Activated CD8-positive, alpha-beta memory T cell treated with anti-CD3 and anti-CD28 coated beads, Interleukin-2, amount 50 U/mL, for 1 hour (primary cell): Measurements from ENCODE around the gene SLC9A4.

Experiments used
- DNase-seq: peaks from one replicate; pipeline ENCODE4 v3.0.0-alpha.2; 2020; ENCODE audit errors: extremely low read depth

The SLC9A4 gene

GRCh38 chr2:102498414-102498813 is 25.4 kb downstream of the SLC9A4 start:
- DNase-seq, result no peak

- DNase-seq, result no peak
Measured at GRCh38 chr2:102499558-102499957, 26.5 kb downstream of the SLC9A4 start.

DNA sequence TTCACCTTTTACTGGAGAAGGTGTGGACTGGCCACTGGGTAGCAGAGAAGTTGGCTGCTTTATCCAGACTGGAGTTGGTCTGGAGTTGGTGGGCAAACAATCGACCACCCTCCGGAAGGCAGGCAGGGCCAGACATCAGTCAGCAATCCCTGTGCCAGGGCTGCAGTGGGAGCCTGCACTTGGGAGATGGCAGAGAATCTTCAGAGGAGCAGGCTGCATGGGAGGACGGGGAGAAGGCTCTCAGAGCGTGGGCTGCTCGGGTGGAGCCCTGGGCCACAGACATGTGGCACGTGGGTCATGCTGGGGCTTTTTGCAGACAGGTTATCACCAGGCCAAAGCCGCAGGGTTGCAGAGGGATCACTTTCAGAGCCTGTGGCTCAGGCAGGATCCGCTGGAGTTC is 29.6 kb downstream of the SLC9A4 start:
- DNase-seq, result no peak

- no peak for DNase-seq
Measured at GRCh38 chr2:102504833-102505232, 31.8 kb downstream of the SLC9A4 start.

- DNase-seq, result no peak
Measured at GRCh38 chr2:102505290-102505689, 32.3 kb downstream of the SLC9A4 start.

GRCh38 chr2:102506743-102507142 is 33.7 kb downstream of the SLC9A4 start:
- DNase-seq, result no peak

DNA sequence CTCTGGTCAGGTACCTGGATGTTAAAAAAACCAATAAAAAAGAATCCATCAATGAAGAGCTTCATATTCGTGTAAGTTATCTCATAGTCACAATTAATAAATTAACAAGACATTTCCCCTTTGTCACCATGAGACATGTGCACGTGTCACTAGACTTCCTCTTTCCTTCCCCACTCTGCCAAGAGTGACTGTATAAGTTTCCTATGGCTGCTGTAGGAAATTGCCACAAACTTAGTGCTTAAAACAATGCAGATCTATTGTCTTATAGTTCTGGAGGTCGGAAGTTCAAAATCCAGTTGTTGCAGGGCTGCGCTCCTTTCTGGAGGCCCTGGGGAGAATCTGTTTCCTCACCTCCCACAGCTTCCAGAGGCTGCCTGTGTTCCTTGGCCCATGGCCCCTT is 35.8 kb downstream of the SLC9A4 start:
- no peak for DNase-seq

DNA sequence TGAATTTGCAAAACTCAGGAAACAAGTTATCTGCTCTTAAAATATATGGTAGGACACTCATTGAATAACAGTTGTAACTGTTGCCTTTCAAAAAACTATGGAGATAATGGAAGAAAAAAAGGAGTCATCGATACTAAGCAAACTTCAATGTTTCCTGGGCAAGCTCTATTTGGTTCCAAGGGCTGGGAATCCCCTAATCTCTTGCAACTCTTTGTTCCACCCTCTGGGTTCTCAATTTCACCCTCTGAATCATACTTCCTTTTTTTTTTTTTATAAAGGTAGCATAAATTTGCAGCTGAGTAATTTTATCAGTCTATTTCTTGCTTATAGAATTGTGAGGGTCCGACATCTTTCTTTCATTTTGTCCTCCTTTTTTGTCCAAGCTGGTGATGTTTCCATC is 36.7 kb downstream of the SLC9A4 start:
- DNase-seq, result no peak

- no peak for DNase-seq
Measured at GRCh38 chr2:102510791-102511575, 38.0 kb downstream of the SLC9A4 start.

DNA sequence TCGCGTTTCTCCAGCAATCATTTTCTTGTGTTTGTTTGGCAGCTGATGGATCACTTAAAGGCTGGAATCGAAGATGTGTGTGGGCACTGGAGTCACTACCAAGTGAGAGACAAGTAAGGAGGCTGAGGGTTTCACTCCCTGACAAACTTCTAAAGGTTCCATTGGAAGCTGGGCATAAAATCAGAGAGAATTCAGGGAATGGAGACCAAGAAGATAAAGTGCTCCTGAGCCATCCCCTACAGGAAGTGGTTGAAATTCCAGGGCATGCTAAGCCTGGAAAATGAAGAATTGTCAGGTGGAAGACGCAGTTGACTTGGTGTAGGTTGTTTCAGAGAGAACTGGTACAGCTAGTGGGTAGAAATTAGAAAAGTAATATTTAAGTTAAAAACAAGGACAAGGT is 39.1 kb downstream of the SLC9A4 start:
- no peak for DNase-seq

DNA sequence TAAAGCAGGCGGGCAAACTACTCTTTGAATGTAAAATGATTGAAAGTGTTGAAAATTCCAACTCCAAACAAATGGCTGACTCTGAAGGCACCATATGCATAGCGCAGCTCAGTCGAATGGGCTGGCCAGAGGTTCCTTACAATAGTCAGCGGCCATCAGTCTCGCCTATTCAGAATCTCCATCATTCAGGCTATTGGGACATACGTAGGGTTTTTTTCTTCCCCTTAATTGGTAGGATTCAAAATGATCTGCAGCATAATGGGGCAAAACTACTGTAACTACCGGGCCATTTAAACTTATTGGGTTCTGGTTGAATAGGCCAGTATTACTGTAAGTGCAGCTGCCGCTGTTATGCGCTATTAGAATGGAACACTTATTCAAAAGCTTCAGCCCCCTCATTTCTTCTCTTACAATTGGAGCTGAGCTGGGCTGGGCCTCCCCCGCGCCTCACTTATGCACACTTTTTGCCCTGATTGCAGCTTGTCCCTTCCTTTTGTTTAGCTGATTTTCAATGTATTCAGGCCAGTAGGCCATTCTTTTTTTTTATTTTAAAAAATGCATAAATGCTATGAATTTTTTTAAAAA is 40.4 kb downstream of the SLC9A4 start:
- no peak for DNase-seq

- DNase-seq, result no peak
Measured at GRCh38 chr2:102514061-102514785, 41.2 kb downstream of the SLC9A4 start.

- DNase-seq, result no peak
Measured at GRCh38 chr2:102515851-102516250, 42.8 kb downstream of the SLC9A4 start.

GRCh38 chr2:102518170-102518569 is 45.1 kb downstream of the SLC9A4 start:
- DNase-seq, result no peak

DNA sequence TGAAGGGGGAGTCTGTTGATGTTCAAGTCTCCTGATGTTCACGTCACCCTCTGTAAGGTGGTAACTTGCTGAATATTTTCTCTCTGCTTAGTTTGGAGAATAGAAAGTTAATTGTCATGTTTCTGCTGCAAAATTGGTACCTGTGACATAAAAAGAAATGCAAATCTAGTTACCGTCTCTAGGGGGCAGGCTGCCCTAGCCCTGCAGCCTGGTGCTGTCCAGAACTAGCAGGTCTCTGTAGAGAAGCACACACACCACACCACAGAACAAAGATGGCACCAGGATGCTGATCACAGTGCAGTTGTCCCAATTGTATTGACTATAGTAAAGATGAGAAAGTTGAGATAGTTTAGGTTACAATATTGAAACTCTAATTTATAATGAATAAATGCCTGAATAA is 47.0 kb downstream of the SLC9A4 start:
- no peak for DNase-seq

- DNase-seq, result no peak
Measured at GRCh38 chr2:102520801-102521200, 47.8 kb downstream of the SLC9A4 start.

DNA sequence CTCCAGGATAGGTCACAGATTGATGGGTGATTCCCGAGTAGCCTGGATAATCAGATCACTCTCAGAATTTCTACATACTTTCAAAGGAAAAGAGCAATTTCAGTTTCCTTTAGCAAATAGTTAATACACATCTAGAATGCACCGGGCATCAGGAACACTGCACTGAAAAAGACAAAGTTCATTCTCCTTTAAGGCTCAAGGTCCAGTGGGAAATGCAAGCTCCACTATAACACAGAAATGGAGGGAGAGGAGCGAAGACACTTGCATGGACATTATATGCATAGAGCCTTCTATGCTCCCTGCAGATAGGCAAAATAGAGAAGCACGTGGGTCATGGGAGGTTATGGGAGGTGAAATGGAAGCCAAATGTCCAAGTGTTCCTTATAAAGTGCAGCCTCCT is 49.1 kb downstream of the SLC9A4 start:
- no peak for DNase-seq

DNA sequence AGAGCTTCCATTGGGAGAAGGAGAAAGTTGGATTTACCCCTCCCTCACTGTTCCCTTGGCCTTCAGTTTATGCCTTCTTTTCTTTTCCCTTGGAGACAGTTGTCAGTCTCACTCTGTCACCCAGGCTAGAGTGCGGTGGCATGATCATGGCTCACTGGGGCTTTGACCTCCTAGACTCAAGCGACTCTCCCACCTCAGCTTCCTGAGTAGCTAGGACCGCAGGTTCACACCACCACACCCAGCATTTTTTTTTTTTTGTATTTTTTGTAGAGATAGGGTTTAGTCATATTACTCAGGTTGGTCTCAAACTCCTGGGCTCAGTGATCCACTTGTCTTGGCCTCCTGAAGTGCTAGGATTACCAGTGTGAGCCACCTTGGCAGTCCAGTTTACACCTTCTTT is 49.9 kb downstream of the SLC9A4 start:
- no peak for DNase-seq

- DNase-seq, result no peak
Measured at GRCh38 chr2:102523651-102524050, 50.6 kb downstream of the SLC9A4 start.

- DNase-seq, result no peak
Measured at GRCh38 chr2:102527086-102527485, 54.1 kb downstream of the SLC9A4 start.

- DNase-seq, result no peak
Measured at GRCh38 chr2:102538491-102538890, 65.5 kb downstream of the SLC9A4 start.

DNA sequence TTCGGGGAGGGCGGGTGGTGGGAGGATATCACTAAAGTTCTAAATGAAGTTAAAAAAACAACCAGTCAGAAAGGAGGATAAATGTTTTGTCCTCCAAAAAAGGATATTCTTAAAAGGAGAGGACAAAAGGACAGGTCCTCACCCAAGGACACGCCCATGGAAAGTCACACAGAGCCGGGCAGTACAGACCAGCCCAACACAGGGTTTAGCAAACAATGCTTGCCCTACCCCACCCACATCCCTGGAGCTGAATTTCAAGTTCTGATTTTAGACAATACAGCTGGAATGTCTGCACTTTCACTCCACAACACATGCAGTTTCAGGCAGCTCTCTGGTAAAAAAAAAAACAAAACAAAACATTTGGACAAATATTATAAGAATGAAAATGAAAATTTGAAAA is 67.9 kb downstream of the SLC9A4 start:
- DNase-seq, result no peak

- DNase-seq, result no peak
Measured at GRCh38 chr2:102544182-102544581, 71.2 kb downstream of the SLC9A4 start.
